HS-5 (cell line): ENCODE measurements around the gene LRRC46.

Experiments used
- DNase-seq: peaks from one replicate; pipeline ENCODE4 v3.0.0-alpha.2; 2012; ENCODE audit warnings: low read depth

Gene LRRC46

GRCh38 chr17:47877368-47878034 lies 46.0 kb downstream of the LRRC46 start:
- no peak for DNase-seq

- DNase-seq: no peak
These were observed 46.9 kb downstream of the LRRC46 start for GRCh38 chr17:47878203-47879027.

- no peak for DNase-seq
These were observed 47.6 kb downstream of the LRRC46 start for GRCh38 chr17:47879028-47879585.

- no peak for DNase-seq
These were observed 48.4 kb downstream of the LRRC46 start for GRCh38 chr17:47879776-47880454.

GRCh38 chr17:47882247-47882646 lies 50.8 kb downstream of the LRRC46 start:
- no peak for DNase-seq

GRCh38 chr17:47882695-47883588 lies 51.5 kb downstream of the LRRC46 start:
- no peak for DNase-seq

GRCh38 chr17:47883589-47884426 lies 52.3 kb downstream of the LRRC46 start:
- no peak for DNase-seq

- DNase-seq: no peak
These were observed 52.9 kb downstream of the LRRC46 start for GRCh38 chr17:47884427-47884740.

- DNase-seq: no peak
These were observed 53.6 kb downstream of the LRRC46 start for GRCh38 chr17:47884905-47885730.
